Dedifferentiated amniotic fluid mesenchymal stem cell (primary cell): ENCODE data around the gene ZNF80.
"Not testable (repeated sequence)": the region's sequence is repeated elsewhere in the genome, so short reads cannot be mapped to it uniquely, and the experiment has no call there.

Source experiments
- DNase-seq: peaks from one replicate; pipeline ENCODE4 v3.0.0-alpha.2; 2016; ENCODE audit errors: extremely low spot score

Gene ZNF80

DNA sequence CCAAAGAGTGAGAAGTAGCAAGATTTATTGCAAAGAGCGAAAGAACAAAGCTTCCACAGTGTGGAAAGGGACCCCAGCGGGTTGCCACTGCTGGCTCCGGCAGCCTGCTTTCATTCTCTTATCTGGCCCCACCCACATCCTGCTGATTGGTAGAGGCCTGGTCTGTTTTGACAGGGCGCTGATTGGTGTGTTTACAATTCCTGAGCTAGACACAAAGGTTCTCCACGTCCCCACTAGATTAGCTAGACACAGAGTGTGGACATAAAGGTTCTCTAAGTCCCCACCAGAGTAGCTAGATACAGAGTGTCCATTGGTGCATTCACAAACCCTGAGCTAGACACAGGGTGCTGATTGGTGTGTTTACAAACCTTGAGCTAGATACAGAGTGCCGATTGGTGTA, at the start of gene ZNF80:
TSS of gene ZNF80 (minus strand) at position 101 of the 400 bp plus-strand sequence. CDS start 504 bp downstream, outside the sequence.
- not testable (repeated sequence) for DNase-seq

- no peak for DNase-seq
Measured at GRCh38 chr3:114286266-114286665, 48.9 kb upstream of the ZNF80 start.

DNA sequence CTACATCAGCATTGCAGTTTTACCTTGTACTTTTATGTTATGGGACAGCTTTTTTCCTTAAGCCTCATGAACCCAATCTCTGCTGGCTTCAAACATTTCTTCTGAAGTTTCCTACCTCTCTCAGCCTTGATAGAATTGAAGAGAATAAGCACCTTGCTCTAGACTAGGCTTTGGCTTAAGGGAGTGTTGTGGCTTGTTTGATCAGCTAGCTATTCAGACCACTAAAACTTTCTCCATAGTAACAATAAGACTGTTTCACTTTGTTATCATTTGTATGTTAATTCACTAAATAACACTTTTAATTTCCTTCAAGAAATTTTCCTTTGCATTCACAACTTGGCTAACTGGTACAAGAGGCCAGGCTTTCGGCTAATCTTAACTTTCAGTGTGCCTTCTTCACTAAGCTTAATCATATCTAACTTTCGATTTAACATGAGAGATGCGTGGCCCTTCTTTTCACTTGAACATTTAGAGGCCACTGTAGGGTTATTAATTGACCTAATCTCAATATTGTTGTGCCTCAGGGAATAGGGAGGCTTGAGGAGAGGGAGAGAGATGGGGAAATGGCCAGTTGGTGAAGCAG, 48.4 kb upstream of the ZNF80 start:
- no peak for DNase-seq

- DNase-seq = no peak
Measured at GRCh38 chr3:114284644-114285043, 47.3 kb upstream of the ZNF80 start.

DNA sequence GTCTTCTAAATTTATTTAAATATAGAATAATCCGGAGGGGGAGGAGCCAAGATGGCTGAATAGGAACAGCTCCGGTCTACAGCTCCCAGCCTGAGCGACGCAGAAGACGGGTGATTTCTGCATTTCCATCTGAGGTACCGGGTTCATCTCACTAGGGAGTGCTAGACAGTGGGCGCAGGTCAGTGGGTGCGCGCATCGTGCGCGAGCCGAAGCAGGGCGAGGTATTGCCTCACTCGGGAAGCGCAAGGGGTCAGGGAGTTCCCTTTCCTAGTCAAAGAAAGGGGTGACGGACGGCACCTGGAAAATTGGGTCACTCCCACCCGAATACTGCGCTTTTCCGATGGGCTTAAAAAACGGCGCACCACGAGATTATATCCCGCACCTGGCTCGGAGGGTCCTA, 39.5 kb upstream of the ZNF80 start:
- DNase-seq = not testable (repeated sequence)

GRCh38 chr3:114274929-114275328, 37.6 kb upstream of the ZNF80 start:
- no peak for DNase-seq

- DNase-seq = no peak
Measured at GRCh38 chr3:114272271-114272670, 34.9 kb upstream of the ZNF80 start.

DNA sequence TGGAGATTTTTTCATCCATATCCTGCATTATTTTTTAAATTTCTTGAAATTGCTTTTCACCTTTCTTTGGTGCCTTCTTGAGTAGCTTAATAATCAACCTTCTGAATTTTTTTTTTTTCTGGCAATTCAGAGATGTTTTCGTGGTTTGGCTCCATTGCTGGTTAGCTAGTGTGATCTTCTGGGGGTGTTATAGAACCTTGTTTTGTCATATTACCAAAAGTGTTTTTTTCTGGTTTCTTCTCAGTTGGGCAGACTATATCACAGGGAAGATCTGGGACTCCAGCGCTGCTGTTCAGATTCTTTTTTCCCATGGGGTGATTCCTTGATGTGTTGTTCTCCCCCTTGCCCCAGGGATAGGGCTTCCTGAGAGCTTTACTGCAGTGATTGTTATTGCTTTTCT, 32.6 kb upstream of the ZNF80 start:
- no peak for DNase-seq

- no peak for DNase-seq
Measured at GRCh38 chr3:114260152-114260551, 22.8 kb upstream of the ZNF80 start.

GRCh38 chr3:114259566-114259965, 22.2 kb upstream of the ZNF80 start:
- no peak for DNase-seq

DNA sequence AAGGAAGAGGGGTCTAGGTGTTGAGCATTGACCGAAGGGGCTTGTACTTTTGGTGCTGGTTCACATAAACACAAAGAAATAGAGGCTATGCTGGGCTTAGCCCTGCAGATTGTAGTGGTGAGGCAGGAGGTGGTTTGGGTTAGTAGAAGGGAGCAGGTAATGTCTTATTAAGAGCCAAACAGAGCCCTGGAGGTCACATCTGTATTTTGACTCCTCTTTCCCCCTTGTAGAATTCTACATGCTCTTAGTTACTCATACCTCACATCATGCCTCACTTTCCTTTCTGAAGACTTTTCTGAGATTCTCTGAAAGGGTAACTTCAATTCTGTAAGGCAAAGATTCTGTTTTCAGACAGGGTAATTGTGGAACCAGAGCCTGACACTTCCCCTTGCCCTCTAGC, 16.1 kb upstream of the ZNF80 start:
- no peak for DNase-seq

DNA sequence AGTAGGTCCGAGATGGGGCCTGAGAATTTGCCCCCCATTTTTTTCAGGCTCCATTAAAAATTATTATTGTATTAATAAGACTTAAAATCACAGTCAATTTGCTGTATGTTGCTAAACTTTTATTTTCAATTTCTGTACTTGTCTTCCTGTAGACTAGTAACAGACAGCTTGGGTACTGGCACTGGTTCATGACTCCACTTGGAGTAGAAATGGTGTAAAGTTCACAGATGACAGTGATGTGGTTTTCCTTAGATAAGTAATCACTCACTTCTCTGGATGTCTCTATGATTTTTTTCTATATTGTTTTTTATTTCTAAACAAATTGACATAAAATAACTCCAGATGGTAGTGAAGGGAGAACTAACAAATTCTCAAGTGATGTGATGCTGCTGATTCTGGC, 15.6 kb upstream of the ZNF80 start:
- DNase-seq = no peak

- DNase-seq = no peak
Measured at GRCh38 chr3:114242947-114243346, 5.6 kb upstream of the ZNF80 start.

GRCh38 chr3:114241262-114241661, 3.9 kb upstream of the ZNF80 start:
- no peak for DNase-seq

GRCh38 chr3:114238146-114238785, 888 bp upstream of the ZNF80 start:
- not testable (repeated sequence) for DNase-seq

DNA sequence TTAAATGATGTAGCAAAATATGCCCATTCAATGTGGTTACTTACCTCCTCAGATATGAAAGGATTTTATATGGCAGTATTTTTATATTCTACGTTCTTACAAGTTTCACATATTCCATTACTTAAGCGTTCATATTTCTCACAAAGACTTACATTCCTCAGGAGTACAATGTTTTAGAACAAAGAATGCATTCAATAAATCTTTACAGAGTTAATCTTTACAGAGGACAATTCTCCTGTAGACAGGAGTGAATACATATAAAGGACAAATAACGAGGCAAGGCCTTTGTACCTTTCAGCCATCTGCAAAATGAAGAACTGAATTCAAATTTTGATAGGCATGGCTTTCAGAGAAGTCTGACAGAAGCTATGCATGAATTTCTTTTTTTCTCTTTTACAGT, 1.9 kb downstream of the ZNF80 start:
- no peak for DNase-seq

- DNase-seq = no peak
Measured at GRCh38 chr3:114234745-114235144, 2.6 kb downstream of the ZNF80 start.

- DNase-seq = no peak
Measured at GRCh38 chr3:114231616-114232015, 5.8 kb downstream of the ZNF80 start.

DNA sequence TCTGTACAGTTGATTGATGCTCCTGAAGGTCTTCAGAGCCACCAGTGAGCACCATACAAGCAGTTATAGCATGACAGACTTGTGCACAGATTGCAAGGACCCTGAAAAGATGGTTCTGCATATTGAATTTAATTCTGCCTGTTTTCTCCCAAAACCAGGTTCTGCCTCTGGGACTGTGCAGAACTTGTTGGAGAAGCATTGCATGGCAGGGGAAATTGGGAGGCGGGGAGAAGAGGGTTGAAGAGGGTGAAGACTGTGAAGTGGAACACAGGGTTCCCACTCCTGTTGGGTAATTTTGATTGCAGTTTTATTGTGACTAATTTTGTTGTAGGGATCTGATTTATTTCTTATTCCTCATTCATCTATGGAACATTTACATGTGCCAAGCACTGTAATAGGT, 10.3 kb downstream of the ZNF80 start:
- DNase-seq = no peak

DNA sequence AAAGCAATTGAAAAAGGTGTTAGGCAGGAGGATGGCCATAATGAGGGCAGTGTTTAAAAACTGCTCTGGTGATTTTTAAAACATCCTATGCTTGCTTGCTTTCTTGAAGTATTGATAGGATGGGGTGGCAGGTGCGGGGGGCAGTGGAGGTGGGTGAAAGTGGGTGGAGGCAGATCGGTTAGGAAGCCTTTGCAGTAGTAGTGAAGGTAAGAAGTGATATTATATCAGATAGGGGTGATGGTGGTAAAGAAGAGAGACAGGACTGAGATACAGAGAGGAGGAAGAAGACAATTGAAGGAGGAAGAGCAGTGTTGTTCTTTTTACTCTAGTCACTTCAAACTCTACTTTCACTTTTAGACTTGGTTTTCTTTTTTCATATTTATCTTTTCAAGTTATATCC, 11.1 kb downstream of the ZNF80 start:
- no peak for DNase-seq

DNA sequence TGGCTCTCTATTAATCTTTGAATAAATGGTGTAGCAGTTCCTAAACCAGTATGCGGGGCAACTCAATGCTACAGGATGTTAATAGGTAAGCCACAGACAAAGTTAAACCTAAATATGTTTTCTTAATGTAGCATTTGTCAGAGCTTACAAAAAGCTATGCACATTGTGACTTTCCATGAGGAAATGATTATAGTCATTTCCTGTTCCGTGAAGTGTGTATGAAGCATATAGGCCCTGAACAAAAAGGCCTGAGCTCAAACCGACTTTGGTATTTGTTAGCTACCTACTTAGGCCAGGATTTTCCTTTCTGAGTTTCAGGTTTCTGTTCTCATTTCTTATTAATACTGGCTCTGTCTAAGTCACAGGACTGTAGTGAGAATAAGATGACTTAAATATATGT, 14.2 kb downstream of the ZNF80 start:
- DNase-seq = no peak

DNA sequence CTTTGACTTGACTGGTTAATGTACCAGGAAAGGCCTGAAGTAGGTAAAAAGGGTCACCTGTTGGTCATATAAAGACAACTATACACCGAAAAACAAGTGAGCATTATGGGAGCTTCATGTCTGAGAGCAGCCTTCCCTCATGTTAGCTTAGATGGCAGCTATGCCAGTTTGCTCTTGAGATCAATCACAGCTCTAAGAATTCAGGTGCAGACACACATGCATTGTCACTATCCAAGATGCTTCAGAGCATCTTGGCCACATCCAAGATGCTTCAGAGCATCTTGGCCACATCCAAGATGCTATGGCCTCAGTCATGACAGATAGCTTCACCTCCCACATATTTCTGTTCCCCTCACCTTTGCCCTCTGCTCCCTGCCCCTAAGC, 15.5 kb downstream of the ZNF80 start:
- DNase-seq = no peak

DNA sequence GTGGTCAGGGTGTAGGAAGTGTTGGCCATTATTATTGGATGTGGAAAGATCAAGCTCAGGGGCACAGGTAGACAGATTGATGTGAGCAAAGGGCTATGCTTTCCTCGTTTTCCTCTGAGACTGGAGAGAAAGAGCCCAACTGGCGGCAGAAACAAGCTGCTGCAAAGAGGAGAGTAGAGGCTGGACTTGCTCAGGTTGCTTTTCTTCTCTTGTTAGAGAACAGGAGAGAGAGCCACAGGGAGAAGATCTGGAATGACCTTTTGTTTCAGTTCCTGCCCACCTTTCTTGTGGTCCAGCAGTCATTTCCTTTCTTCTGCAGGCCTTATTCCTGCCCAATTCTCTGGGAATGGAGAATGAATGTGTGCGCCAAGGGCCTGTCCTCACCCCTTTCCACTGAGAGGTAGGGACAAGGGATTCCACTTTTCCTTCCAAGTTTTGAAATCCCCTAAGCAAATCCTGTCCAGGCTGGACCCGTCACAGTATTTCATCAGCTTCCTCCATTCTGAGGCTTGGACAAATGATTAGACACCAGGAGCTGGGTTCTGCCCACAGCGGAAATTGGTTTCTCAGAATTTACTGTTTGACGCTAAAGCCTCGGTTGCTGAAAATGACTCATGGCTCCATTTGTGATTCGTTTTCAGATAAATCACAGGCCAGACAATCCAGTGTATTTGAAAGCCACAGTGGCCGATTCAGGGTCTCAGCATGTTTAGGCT, 16.1 kb downstream of the ZNF80 start:
- DNase-seq = no peak
